Fibroblast of pulmonary artery (primary cell): ENCODE results near the gene RCAN1.

Experiments used
- DNase-seq: peaks from one replicate; pipeline ENCODE4 v3.0.0-alpha.2; 2010; ENCODE audit warnings: low read depth
- H3K4me3 ChIP-seq: replicated peaks from 2 replicates; pipeline ENCODE4 v1.5.1; 2011; ENCODE audit warnings: low read depth, mild to moderate bottlenecking, control low read depth, low read length, moderate library complexity
- CTCF ChIP-seq: IDR thresholded peaks from 2 replicates; pipeline ENCODE4 v1.5.1; 2011; ENCODE audit warnings: mild to moderate bottlenecking, control low read depth, low read length, inconsistent platforms; ENCODE audit errors: missing control alignments

RCAN1 gene

GRCh38 chr21:34639250-34639649 lies 24.3 kb upstream of the RCAN1 start:
- DNase-seq: no peak
- no peak for TF ChIP-seq CTCF

GRCh38 chr21:34636961-34637360 lies 22.0 kb upstream of the RCAN1 start:
- TF ChIP-seq CTCF: no peak
- H3K4me3 ChIP-seq: no peak overlapping the region
- no peak for DNase-seq

More at GRCh38 chr21:34639250-34639649, 24.3 kb upstream of the RCAN1 start:
- H3K4me3 ChIP-seq: no peak overlapping the region

GRCh38 chr21:34635307-34635706 lies 20.4 kb upstream of the RCAN1 start:
- TF ChIP-seq CTCF: peak; percentile 38
- H3K4me3 ChIP-seq: no peak overlapping the region
- DNase-seq: no peak

- no peak overlapping the region for H3K4me3 ChIP-seq
- no peak for TF ChIP-seq CTCF
- no peak for DNase-seq
Measured at GRCh38 chr21:34632498-34632897, 17.6 kb upstream of the RCAN1 start.

- peak; percentile 82 for TF ChIP-seq CTCF
- DNase-seq: peak; percentile 75
- H3K4me3 ChIP-seq: no peak overlapping the region
Measured at GRCh38 chr21:34630536-34631143, 15.7 kb upstream of the RCAN1 start.

- no peak for TF ChIP-seq CTCF
- no peak for DNase-seq
- H3K4me3 ChIP-seq: no peak overlapping the region
Measured at GRCh38 chr21:34626131-34626530, 11.2 kb upstream of the RCAN1 start.

- no peak for TF ChIP-seq CTCF
- H3K4me3 ChIP-seq: no peak overlapping the region
- DNase-seq: no peak
Measured at GRCh38 chr21:34625030-34625593, 10.2 kb upstream of the RCAN1 start.
